Measurements from ENCODE around the gene CALM1.

Gene CALM1

GRCh38 chr14:90412058-90412457 is 15.2 kb downstream of the CALM1 start:
- DNase-seq = no peak

DNA sequence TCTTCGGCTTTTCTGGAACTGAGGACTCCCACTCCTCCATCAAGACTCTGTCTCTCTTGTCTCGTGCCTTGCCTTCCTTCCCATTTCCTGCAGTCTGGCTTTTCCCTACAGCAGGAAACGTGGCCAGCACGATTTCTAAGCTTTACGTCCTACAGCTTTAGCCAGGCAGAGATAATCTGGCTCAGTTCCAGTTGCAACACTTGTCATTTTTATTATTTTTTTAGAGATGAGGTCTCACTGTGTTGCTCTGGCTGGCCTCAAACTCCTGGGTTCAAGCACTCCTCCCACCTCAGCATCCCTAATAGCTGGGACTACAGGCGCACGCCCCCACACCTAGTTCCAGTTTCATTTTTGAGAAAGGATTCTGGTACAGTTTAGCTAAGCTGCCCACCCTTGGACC is 19.9 kb downstream of the CALM1 start:
- DNase-seq = no peak

GRCh38 chr14:90418053-90418452 is 21.2 kb downstream of the CALM1 start:
- DNase-seq = no peak

- DNase-seq = no peak
Measured at GRCh38 chr14:90419200-90419599, 22.4 kb downstream of the CALM1 start.

DNA sequence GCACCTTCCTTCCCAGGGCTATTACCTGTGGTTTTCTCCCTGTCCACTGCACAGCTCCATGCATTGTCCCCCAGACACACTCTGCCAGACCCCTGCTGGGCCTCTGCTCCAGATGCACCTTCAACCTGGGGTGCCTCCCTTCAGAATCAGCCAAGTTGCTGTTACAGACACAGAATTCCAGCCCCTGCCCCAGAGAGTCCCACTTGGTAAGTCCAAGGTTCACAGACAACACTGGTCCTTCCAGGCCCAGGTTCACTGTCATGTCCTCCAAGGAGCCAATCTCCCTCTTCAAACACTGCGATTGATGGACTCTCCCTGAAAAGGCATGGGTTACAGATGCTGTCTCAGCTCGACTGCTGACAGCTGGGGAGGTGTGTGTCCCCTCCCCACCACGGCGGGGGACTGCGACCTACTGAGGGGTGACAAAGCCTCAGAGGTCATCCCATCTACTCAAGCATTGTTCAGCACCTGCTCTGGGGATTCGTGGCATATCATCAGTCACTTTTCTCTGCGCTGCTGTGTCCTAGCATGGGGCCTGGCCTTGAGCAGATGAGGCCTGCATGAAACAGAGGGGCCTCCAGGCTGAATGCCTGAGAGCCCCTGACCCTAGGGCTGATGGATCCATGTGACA is 24.3 kb downstream of the CALM1 start:
- DNase-seq = no peak

DNA sequence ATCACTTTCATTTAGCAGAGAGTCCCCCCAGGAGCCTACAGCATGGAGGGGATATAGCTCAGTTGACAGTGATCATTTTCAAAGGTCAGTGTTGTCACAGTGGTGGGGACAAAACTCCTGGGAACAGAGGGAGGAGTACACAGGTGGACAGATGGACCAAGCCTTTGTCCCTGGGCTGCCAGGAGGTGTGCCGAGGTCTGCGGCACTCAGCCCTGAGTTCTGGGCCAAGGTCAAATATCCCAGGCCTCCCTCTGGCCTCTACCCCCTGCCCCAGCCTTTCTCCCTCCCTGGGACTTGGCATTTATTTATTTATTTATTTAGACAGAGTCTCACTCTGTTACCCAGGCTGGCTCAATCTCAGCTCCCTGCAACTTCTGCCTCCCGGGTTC is 24.8 kb downstream of the CALM1 start:
- no peak for DNase-seq

- DNase-seq = no peak
Measured at GRCh38 chr14:90423166-90423565, 26.3 kb downstream of the CALM1 start.

DNA sequence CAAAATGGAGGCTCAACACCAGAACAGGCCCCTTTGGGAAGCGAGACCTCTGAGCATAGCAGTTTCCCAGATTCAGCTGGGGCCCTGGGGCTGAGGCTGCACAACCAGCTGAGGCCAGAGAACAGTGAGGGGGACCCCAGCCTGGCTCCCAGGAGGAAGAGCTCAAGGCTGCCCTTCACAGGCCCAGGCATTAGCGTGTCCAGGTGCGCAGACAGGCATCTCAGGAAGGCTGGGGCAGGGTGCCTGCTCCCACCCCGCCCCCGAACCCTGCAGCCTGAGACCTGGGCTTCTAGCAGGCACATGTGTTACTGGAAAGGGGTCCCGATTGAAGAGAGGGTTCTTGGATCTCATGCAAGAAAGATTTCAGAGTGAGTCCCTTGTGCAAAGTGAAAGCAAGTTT is 27.2 kb downstream of the CALM1 start:
- no peak for DNase-seq

DNA sequence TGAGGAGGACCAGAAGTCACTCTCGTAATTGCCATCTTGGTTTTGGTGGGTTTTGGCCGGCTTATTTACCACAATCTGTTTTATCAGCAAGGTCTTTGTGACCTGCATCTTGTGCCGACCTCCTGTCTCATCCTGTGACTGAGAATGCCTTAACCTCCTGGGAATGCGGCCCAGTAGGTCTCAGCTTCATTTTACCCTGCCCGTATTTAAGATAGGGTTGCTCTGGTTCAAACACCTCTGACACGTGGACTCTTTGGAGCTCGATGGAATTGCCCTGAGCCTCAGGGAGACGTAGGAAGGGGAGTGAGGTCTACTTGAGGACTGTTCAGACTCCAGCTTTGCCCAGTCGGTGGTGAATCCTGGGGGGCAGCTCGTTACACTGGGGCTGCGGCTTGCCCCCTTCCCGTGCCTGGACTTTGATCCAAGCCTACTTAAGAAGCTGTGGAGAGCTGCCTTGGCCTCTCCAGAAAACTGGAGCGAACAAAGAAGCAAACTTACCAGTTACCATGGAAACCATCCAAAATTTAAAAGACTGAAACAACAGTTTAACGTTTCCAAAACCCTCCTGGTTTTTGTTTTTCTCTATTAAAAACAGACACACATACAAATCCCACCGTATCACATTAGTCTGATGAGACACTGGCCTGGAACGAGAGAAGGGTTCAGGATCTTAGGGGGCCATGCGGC is 28.0 kb downstream of the CALM1 start:
- no peak for DNase-seq

- no peak for DNase-seq
Measured at GRCh38 chr14:90425373-90425879, 28.6 kb downstream of the CALM1 start.

GRCh38 chr14:90426031-90426540 is 29.3 kb downstream of the CALM1 start:
- no peak for DNase-seq

DNA sequence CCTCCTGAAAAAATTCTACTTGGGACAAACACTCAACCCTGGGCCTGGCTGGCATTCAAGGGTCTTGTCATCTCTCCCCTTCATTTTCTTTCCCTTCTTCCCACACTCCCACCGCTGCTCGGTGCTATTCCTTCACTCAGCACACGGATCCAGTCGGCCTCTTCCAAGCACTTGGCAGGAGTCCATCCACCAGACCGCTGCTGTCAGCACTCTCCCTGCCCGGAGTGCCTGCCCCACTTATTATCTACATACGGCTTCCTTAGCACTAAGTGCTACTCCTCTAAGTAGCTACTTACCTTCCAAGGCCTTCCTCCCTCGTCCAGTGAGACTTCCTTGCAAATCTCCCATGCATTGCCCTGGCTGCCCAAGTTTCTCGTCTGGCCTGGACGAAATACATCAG is 29.8 kb downstream of the CALM1 start:
- no peak for DNase-seq

- no peak for DNase-seq
Measured at GRCh38 chr14:90427848-90428426, 31.1 kb downstream of the CALM1 start.

DNA sequence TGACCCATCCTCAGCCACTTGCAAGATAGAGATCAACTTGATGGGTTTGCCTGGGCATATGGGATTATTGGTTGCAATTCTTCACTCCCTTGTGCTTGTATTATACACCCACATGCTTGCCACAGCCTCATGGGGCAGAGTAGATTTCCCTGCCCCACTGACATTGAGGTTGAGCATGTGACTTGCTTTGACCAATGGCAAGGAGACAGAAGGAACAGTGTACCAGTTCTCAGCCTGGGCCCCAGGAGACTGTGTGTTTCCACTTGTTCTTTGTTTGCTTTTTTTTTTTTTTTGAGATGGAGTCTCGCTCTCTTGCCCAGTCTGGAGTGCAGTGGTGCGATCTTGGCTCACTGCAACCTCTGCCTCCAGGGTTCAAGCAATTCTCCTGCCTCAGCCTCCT is 31.8 kb downstream of the CALM1 start:
- no peak for DNase-seq

DNA sequence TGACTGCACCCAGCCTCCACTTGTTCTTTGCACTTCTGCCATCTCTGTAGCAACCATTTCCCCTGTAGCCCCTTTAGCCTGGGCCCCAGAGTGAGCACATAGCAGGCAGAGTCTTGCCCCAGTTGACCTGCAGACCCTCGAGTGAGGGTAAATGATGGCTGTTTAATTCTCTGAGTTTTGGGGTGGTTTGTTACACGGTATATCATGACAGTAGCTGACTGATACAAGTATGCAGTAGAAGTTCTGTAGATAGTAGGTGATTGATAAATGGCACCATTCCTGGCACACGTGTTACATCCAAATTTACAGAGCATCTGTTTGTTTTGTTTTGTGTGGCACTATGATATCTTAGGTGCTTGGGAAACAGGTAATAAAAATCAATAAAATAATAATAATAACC is 32.4 kb downstream of the CALM1 start:
- no peak for DNase-seq

DNA sequence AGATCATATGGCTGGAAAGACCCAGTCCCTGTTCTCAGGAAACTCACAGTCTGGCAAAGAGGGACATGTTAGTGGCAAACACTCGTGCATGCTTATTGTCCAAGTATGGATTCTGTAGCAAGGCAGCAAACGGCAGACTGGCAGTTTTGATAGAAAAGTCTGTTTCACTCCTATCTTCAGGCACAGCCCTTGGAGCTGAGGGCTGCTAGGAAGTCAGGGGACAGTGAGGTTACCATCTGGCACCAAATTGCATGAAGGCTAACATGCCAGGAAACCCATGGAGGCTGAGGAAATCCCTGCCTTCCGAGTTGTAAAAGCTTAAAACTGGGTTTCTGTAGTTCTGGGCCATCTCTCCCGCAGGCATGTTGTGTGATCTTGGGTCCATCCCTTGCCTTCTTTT is 32.9 kb downstream of the CALM1 start:
- no peak for DNase-seq

DNA sequence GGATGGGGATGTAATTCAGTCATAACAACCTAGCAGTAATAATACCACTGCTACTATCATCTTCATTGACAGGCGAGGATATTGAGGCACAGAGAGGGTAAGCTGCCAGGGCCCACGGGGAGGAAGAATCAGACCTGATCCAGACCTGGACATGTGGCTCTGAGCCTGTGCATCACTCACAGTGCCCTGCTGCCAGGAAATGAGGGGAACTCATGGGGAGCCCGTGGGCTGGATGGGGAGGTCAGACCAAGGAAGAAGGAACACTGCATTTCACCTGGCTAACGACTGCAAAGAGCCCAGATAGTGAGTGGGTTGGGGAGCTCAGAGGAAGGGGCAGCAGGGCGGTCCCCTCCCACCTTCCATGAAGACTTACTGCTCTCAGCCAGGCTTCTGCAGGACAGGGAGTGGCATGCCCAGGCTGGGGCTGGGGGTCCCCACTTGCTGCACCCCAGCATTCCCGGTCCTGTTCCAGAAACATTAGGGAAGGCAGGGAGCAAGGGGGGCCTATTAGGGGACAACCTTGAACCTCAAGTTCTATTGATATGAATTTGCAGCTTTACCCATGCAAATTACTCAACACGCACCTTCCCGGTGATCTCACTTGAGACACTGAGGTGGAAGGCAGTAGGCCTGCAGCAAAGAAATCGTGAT is 37.7 kb downstream of the CALM1 start:
- no peak for DNase-seq

GRCh38 chr14:90438841-90439240 is 42.0 kb downstream of the CALM1 start:
- DNase-seq = no peak

DNA sequence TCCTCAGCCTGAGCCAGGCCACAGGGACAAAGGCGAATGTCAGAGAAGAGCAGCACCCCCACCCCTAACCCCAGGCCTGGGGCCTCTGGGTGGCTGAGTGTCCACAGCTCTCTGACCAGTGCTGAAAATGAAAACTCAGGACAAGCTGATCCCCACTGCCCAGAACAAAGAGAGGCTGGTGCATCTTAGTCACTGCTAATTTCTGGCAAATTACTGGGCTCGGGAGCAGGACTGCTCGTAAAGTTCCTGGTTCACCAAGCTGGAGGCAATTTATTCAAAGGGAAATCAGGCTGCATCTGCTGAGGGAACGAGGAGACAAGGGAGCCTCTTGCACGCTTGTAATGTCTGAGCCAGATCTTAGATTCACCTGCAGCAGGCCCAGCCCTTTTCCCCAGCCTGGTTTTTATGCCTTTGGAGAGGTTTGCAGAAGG is 43.2 kb downstream of the CALM1 start:
- no peak for DNase-seq

- no peak for DNase-seq
Measured at GRCh38 chr14:90440592-90440991, 43.8 kb downstream of the CALM1 start.

- no peak for DNase-seq
Measured at GRCh38 chr14:90442388-90442787, 45.6 kb downstream of the CALM1 start.

GRCh38 chr14:90443161-90444076 is 46.6 kb downstream of the CALM1 start:
- DNase-seq = no peak

Data from activated CD4-positive, alpha-beta T cell treated with anti-CD3 and anti-CD28 coated beads for 1 hour (primary cell).